ENCODE data around the gene MRPL10. TPM values are rescaled to one million over a fixed set of nuclear protein-coding genes. Genes with fewer than 3 reads are reported as not detected.

The MRPL10 gene
- 30.7 and 35.0 TPM in 2 replicates for total RNA-seq

DNA sequence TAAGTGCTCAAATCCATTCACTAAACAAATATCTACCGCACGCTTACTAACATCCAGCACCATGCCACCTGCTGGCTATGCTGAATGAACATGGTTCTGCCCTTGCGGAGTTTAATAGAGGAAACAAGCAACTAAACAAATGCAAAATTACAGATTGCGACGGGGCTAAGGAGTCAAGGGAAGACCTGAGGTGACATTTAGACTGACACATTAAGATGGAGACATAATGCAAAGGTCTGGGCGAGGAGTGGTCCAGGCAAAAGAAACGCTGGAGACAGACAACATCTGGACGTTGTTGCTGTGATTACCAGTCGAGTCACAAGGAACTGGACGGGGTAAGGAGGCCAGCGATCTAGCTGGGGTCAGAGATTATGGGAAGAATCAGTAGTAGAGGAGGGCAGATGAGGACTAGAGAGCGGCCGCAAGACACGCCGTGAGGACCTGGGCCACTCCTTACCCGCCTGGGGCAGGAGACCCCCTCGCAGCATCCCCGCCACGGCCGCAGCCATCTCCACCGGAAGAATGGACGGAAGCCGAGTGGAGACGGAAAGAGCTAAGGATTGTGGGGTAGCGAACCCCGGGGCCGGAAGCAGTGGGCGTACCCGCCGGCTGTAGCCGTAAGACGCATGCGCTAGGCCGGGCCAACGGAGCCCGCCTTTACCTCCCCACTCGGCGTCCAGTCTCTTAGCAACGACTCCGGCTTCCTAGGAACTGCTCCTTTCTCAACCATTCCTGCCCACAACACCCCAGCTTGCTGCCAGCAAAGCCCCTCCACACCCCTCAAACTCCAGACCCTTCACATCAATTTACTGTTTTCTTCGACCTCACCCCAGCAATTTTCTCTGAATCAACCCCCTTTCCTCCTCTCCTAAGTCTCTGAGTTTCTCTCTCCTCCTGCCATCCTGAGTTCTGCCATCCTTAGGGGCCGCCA lies at the start of gene MRPL10, which contains the start of gene LRRC46:
Gene MRPL10 (minus strand): TSS at position 539 of the 931 bp plus-strand sequence. CDS start 30 bp downstream, at position 509.
Gene LRRC46 (plus strand): TSS at position 668 of the 931 bp plus-strand sequence. CDS start 320 bp downstream, outside the sequence.

DNA sequence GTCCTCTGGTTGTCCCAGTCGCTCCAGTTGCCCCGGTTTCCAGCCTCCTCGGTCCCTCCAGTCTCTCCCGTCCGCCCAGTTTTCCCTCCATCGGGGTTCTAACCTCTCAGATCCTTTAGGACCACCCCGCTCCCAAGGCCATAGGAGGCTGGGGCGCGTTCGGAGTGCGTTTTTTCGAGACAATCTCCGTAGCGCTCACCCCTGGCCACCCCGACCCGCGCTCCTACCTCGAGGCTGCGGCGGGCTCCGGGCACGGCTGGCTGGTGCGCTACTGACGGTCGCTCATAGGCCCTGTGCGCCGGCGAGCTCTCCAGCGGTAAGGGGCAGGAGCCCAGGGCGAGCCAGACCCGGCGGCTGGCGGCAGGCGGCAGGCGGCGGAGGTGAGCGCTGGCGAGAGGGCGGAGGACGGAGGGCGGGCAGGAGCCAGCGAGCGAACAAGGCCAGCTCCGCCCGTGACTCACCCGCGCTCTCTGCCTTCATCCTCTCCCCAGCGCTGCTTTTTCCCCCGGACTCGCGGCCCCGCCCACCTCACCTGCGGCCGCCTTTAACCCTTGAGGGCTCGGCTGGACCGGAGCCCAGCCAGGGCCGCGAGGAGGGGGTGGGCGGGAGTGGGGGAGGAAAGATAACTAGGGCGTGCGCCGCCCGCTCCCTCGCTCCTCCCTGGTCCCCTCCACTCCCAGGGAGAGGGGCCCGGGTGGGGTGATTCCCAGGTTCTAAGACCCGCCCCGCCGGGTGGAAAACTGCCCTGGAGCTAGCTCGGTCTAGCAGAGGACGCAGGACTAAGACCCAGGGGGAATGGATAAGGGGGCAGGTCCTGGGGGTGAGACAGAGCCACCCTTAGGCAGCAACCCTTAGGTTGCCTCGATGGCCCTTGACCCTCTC lies 19.6 kb upstream of the MRPL10 start, which contains the start of gene SP6:
Gene SP6 (minus strand): TSS at position 472 of the 882 bp plus-strand sequence. CDS start 2,734 bp downstream, outside the sequence.

DNA sequence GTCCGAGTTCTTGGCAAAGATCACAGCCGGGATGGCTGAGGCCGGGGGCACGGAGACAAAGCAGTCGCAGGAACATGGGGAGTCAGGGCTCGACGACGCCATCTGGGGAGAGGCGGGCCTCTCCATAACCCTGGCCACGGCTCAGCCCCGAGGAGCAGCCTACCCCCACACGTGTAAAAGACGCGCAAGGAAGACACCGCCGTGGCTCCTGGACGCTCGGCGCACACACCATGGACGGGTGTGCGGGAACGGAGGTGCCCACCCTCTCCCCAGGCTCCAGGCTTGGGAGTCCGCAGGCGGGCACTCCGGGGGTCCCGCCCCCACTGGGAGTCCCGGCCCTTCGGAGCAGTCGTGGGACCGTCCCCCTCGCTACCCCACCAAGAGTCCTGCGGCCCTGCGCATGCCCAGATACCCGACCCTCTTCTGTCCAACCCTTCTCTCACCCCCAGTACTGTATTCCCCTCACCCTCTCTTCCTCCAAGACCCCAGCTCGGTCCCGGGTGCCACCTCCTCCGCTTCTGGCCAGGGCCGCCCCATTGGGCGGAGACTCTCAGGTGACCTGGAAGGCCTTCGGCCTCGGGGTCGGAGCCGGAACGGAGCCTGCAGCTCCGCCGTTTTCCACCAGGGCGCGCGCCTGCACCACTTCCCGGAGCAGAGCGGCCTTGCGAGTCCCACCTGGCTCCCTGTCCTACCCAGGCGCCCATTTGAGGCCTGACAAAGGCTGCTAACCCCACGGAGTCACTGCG lies 9.6 kb upstream of the MRPL10 start, which contains the start of gene SCRN2:
Gene SCRN2 (minus strand): TSS at position 532 of the 746 bp plus-strand sequence. CDS start 430 bp downstream, at position 102.

DNA sequence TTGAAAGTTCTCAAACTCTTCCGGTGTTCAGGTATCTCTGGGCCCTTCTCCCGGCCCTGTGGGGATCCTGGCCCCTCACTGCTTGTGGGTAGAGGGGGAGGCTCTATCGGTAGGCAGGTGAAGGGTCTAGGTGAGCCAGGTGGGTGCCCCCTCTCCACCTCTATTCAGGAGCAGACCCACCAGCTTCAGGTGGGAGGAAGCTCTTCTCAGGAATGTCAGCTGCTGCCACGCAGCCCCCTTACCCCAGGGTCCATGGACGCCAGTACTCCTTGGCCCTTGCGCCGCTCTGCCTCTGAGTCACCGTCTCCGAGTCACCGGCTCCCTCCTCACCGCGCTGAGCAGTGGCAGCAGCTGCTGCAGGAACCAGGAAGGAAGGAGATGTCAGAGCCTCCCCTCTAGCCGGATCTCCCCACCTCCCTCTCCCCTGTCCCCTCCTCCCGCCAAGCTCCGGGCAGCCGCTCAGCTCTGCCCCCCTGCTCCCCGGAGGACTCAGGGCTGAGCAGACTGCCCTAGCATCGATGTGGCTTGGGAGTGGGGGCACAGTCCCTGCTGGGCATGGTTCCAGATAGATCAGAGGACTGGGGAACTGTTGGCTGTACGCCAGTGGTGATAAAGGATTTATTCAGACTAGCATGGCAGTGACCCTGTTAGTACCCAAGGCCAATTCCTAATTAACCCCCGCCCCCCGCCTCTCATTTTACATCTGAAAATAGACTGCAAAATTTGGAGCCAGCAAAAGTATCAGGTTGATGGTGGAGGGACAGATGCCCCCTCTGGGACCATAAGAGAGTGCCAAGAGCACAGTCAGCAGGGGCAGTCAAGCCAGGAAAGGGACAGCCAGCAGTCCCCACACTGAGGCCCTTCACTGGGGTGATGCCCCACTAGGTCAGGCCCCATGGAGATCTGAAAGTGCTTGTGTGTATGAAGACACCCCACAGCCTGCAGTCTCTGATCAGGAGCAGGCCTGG lies 9.6 kb downstream of the MRPL10 start, which contains the start of gene OSBPL7:
Gene OSBPL7 (minus strand): TSS at position 371 of the 968 bp plus-strand sequence. CDS start 1,516 bp downstream, outside the sequence.

Other genes starting within 250 kb of the MRPL10 start
- 199 and 222 TPM in 2 replicates for gene KPNB1, start 181.6 kb downstream of the MRPL10 start, total RNA-seq
- 8.7 and 9.1 TPM in 2 replicates for gene TBKBP1, start 137.4 kb downstream of the MRPL10 start, total RNA-seq
- gene TBX21, start 98.3 kb downstream of the MRPL10 start, total RNA-seq = not detected in 2 replicates
- 4.4 and 5.2 TPM in 2 replicates for gene OSBPL7, start 9.7 kb downstream of the MRPL10 start, total RNA-seq
- 0.25 TPM in 1 of 2 replicates, not detected in the other for gene LRRC46, start 129 bp upstream of the MRPL10 start, total RNA-seq
- gene SCRN2, start 9.7 kb upstream of the MRPL10 start, total RNA-seq = 29.3 and 31.5 TPM in 2 replicates
- gene SP6, start 19.6 kb upstream of the MRPL10 start, total RNA-seq = 0.25 and 0.78 TPM in 2 replicates
- gene SP2, start 64.7 kb upstream of the MRPL10 start, total RNA-seq = 3.0 and 5.4 TPM in 2 replicates
- gene PNPO, start 110.0 kb upstream of the MRPL10 start, total RNA-seq = 23.5 and 25.4 TPM in 2 replicates
- not detected in 2 replicates for gene PRR15L, start 126.3 kb upstream of the MRPL10 start, total RNA-seq
- gene CDK5RAP3, start 139.6 kb upstream of the MRPL10 start, total RNA-seq = 55.2 and 56.6 TPM in 2 replicates
- 50.2 and 55.9 TPM in 2 replicates for gene COPZ2, start 206.3 kb upstream of the MRPL10 start, total RNA-seq
- gene NFE2L1, start 216.8 kb upstream of the MRPL10 start, total RNA-seq = 59.9 and 63.1 TPM in 2 replicates

Measured in cardiac ventricle fibroblast (primary cell).